HFFc6 (cell line): ENCODE data around the gene PAXX. TPM values are rescaled to one million over a fixed set of nuclear protein-coding genes. Genes with fewer than 3 reads are reported as not detected.

Source experiments
- DNase-seq: peaks from one replicate; pipeline ENCODE4 v3.0.0-alpha.2; 2018
- H3K27ac Mint-ChIP-seq: 2 replicates; pipeline ENCODE4 v1.8.0; 2020; ENCODE audit warnings: mild to moderate bottlenecking, mixed read lengths
- H3K27me3 Mint-ChIP-seq: 2 replicates; pipeline ENCODE4 v1.8.0; 2021; ENCODE audit warnings: mild to moderate bottlenecking, moderate library complexity, mixed read lengths; ENCODE audit not compliant: insufficient read depth
- H3K36me3 Mint-ChIP-seq: 2 replicates; pipeline ENCODE4 v1.8.0; 2021; ENCODE audit warnings: low read depth, mixed read lengths
- H3K4me1 Mint-ChIP-seq: 2 replicates; pipeline ENCODE4 v1.8.0; 2020; ENCODE audit warnings: low read depth, mixed read lengths
- H3K4me3 Mint-ChIP-seq: 2 replicates; pipeline ENCODE4 v1.8.0; 2020; ENCODE audit warnings: mild to moderate bottlenecking, moderate library complexity, mixed read lengths
- H3K9me3 Mint-ChIP-seq: 2 replicates; pipeline ENCODE4 v1.8.0; 2020; ENCODE audit warnings: mild to moderate bottlenecking, mixed read lengths
- long read RNA-seq: library from polyadenylated mRNA; unstranded; transcript quantifications from one replicate; pipeline ENCODE4 v2.0.0, GENCODE V29; 2019
- total RNA-seq, 6 experiments: library from RNA; stranded (reverse); fragmentation: NEBNext Ultra II Directional; extraction: Animal tissue kit (Norgen Biotek cat#: 25700); gene quantifications; 2 replicates in 1 of 6; 3 replicates in 5 of 6; pipeline ENCODE4 v1.2.3, GENCODE V29; 2021
- TF ChIP-seq, protein P1 (sequence below): fragments of 200-600 bp; sonication (generic); IDR thresholded peaks from 2 replicates; pipeline ENCODE4 v1.5.0; 2021; ENCODE audit warnings: antibody characterized with exemption, mild to moderate bottlenecking

PAXX gene, protein sequence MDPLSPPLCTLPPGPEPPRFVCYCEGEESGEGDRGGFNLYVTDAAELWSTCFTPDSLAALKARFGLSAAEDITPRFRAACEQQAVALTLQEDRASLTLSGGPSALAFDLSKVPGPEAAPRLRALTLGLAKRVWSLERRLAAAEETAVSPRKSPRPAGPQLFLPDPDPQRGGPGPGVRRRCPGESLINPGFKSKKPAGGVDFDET
- 10 to 100 TPM; 26.0 to 42.6 (median 29.0) TPM for total RNA-seq
- long read RNA-seq, transcript PAXX-208 (5 exons, 1,077 nt) = minor isoform, 5 of 51 reads
- long read RNA-seq, transcript PAXX-201 (7 exons, 812 nt) = major isoform, 20 of 51 reads
- long read RNA-seq, partial matches to known transcripts = 12 of 51 reads
- long read RNA-seq, other reads (novel, unspliced or antisense) = 11 of 51 reads

DNA sequence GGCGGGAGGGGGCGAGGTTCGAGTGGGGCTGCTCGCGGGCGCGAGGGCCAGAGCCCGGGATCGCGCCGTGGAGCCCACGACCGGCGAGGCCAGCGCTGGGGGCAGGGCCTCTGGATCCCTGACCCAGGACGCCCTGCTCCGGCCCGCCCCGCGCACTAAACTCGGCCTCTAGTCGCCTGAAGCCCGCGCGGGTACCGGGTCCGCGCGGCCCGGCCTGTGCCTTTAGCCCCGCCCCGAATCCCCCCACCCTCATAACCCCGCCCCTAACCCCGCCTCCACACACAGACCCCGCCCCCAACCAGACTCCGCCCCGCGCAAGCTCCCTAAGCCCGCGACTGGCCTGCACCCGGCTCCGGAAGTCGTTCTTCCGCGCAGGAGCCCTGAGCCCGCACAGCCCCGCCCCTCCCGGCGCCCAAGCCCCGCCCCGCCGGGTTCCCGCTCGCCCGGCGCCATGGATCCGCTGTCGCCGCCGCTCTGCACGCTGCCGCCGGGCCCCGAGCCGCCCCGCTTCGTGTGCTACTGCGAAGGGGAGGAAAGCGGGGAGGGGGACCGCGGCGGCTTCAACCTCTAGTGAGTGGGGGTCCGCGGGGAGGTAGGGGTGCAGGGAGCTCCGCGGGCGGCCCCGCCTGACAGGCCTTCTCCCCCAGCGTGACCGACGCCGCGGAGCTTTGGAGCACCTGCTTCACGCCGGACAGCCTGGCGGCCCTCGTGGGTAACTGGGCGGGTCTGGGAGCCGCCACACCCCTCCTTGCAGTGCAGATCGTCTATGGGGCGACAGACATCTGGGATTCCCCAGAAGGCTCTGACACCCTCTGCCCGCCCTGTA lies at the start of gene PAXX:
PAXX (plus strand) TSS at position 430 of the 826 bp plus-strand sequence; CDS start at position 452, 22 bp downstream.
- H3K36me3 Mint-ChIP-seq = peaks cover 5% of the 10 kb centered on the region; the same call in 1 of the 2 replicates
- H3K9me3 Mint-ChIP-seq = peaks cover 4% of the 10 kb centered on the region; the same call in 1 of the 2 replicates
- peak within 1 kb of the TSS; percentile 57 for H3K27ac Mint-ChIP-seq

DNA sequence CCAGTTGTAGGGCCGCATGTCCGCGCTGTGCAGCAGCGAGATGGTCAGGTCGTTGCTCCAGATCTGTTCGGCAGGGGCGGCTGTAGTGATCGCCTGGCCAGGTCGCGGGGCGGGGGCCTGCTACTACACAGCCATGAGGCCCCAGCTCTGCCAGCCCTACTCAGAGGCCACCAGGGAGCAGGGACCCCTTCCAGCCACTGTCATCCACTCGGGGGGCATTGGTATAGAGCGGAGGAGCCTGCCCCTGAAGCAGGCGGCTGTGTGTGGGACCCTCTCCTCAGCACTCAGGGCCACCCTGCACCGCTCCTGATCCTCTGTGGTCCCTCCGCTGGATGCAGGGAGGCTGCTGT lies 49.4 kb upstream of the PAXX start:
- no peaks in the 10 kb centered on the region; the same call in none of the 2 replicates for H3K27me3 Mint-ChIP-seq
- DNase-seq = no peak
- peaks cover 4% of the 10 kb centered on the region for H3K4me1 Mint-ChIP-seq
- H3K36me3 Mint-ChIP-seq = peaks cover 12% of the 10 kb centered on the region
- no peaks in the 10 kb centered on the region for H3K9me3 Mint-ChIP-seq
- peak overlapping the region; percentile 80; the same call in 1 of the 2 replicates for H3K4me3 Mint-ChIP-seq
- TF ChIP-seq, protein P1, sequence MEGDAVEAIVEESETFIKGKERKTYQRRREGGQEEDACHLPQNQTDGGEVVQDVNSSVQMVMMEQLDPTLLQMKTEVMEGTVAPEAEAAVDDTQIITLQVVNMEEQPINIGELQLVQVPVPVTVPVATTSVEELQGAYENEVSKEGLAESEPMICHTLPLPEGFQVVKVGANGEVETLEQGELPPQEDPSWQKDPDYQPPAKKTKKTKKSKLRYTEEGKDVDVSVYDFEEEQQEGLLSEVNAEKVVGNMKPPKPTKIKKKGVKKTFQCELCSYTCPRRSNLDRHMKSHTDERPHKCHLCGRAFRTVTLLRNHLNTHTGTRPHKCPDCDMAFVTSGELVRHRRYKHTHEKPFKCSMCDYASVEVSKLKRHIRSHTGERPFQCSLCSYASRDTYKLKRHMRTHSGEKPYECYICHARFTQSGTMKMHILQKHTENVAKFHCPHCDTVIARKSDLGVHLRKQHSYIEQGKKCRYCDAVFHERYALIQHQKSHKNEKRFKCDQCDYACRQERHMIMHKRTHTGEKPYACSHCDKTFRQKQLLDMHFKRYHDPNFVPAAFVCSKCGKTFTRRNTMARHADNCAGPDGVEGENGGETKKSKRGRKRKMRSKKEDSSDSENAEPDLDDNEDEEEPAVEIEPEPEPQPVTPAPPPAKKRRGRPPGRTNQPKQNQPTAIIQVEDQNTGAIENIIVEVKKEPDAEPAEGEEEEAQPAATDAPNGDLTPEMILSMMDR = no peak
- H3K27ac Mint-ChIP-seq = no peak overlapping the region

More for the DNA sequence above, at the start of gene PAXX:
- peaks cover 9% of the 10 kb centered on the region for H3K4me1 Mint-ChIP-seq
- TF ChIP-seq, protein P1 = no peak
- peak within 1 kb of the TSS; percentile 85 for H3K4me3 Mint-ChIP-seq
- DNase-seq = peak; percentile 79
- H3K27me3 Mint-ChIP-seq = peaks cover 21% of the 10 kb centered on the region

DNA sequence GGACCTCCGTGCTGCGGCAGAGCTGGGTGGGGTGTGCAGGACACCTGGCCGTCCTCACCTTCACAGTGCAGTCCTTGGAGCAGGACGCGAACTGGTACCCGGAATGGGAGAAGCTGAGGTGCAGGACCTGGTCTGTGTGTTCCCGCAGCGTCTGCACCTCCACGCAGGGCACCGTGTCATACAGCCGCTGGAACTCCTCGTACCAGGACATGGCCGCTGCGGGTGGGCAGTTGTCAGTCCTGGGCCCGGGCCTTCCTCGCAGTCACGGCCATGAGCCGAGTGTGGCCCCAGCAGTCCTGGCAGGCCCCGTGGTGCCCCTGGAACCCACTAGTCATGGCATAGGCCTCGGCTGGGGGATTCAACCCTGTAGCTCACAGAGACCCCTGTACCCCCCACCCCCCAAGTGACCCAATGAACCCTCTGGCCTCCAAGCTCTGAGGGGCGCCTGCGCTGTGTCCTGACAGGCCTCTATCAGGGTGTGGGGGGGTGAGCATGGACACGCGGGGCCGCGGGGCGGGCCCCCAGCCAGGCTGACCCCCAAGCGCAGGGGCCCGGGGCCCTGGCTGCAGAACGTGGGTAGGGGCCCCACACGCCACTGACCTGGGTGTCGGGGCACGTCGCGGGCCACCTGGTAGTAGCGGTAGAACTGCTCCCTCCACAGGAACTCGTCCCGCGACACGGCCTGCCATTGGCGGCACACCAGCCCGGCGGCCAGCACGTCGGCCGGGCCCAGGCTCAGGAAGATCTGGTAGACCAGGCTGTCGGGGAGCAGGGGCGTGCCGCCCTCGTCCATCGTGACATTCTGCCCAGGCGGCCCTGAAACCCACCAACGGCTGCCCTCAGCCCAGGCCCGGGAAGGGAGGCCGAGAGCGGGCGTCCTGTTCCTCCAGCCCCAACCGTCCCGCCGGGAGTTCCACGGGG lies 48.7 kb upstream of the PAXX start:
- Mint-ChIP-seq H3K27me3 (peaks cover 2% of the 10 kb centered on the region), H3K27ac (peak overlapping the region; percentile 73), H3K9me3 (no peaks in the 10 kb centered on the region), H3K4me3 (peak overlapping the region; percentile 82), H3K36me3 (peaks cover 9% of the 10 kb centered on the region), H3K4me1 (peaks cover 10% of the 10 kb centered on the region)
- peak; percentile 19 for DNase-seq
- TF ChIP-seq, protein P1 = no peak

DNA sequence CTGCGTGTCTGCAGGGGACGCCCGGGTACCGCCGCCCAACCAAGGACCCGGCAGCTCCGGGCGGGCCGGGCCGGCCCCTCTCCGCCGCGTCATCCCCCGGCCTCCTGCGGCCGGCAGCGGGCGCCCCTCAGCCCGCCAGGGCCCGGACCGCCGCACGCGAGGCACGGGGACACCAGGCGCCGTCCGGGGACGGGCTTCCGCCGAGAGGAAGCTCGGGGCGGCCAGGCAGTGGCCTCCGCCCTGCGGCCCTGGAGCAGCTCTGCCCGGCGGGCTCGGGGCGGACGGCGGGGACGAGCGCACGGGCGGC lies 48.1 kb upstream of the PAXX start:
- Mint-ChIP-seq H3K4me3 (peak overlapping the region; percentile 82), H3K4me1 (peaks cover 10% of the 10 kb centered on the region), H3K36me3 (peaks cover 3% of the 10 kb centered on the region), H3K27ac (no peak overlapping the region), H3K9me3 (no peaks in the 10 kb centered on the region), H3K27me3 (peaks cover 2% of the 10 kb centered on the region)
- DNase-seq = peak; percentile 39
- TF ChIP-seq, protein P1 = no peak
